Neural crest cell (in vitro differentiated cells): ENCODE data around the gene MCF2. TPM values are rescaled to one million over a fixed set of nuclear protein-coding genes. Genes with fewer than 3 reads are reported as not detected.
A peak's percentile ranks its signal among the peaks of the same experiment; 100 is the strongest.

ENCODE experiments used
- DNase-seq: peaks from one replicate; pipeline ENCODE4 v3.0.0; 2021; ENCODE audit warnings: low read depth, mixed read lengths, low spot score
- H3K27ac Mint-ChIP-seq: one replicate; pipeline ENCODE4 v1.8.0; 2021; ENCODE audit warnings: mild to moderate bottlenecking, mixed read lengths; ENCODE audit not compliant: unreplicated experiment
- H3K27me3 Mint-ChIP-seq: 2 replicates; pipeline ENCODE4 v1.8.0; 2021; ENCODE audit warnings: low read depth, mild to moderate bottlenecking, mixed read lengths
- H3K36me3 Mint-ChIP-seq: 2 replicates; pipeline ENCODE4 v1.8.0; 2021; ENCODE audit warnings: low read depth, mild to moderate bottlenecking, mixed read lengths
- H3K4me1 Mint-ChIP-seq: 2 replicates; pipeline ENCODE4 v1.8.0; 2021; ENCODE audit warnings: mixed read lengths
- H3K4me3 Mint-ChIP-seq: one replicate; pipeline ENCODE4 v1.8.0; 2021; ENCODE audit warnings: mild to moderate bottlenecking, mixed read lengths
- H3K9me3 Mint-ChIP-seq: 2 replicates; pipeline ENCODE4 v1.8.0; 2021; ENCODE audit warnings: mixed read lengths
- CTCF ChIP-seq: fragments of 200-600 bp; sonication (generic); conservative IDR thresholded peaks from 2 replicates; pipeline ENCODE4 v1.5.0; 2021; ENCODE audit warnings: antibody characterized with exemption, mild to moderate bottlenecking
- total RNA-seq: library from RNA; stranded (reverse); gene quantifications from 2 replicates; pipeline ENCODE4 v1.2.1, GENCODE V29; 2021

Gene MCF2
- total RNA-seq, 1 donor from 2014 or later: 0.23 TPM

- peak; percentile 48 for DNase-seq
- no peaks in the 10 kb centered on the region for H3K36me3 Mint-ChIP-seq
Observed at GRCh38 chrX:139559383-139560042, 148.5 kb downstream of the MCF2 start.

GRCh38 chrX:139554991-139555675, 152.8 kb downstream of the MCF2 start:
- H3K36me3 Mint-ChIP-seq: no peaks in the 10 kb centered on the region
- H3K9me3 Mint-ChIP-seq: peaks cover 2% of the 10 kb centered on the region
- peaks cover 2% of the 10 kb centered on the region for H3K27me3 Mint-ChIP-seq
- peaks cover 5% of the 10 kb centered on the region for H3K4me1 Mint-ChIP-seq
- no peak overlapping the region for H3K27ac Mint-ChIP-seq
- DNase-seq: no peak
- no peak overlapping the region for H3K4me3 Mint-ChIP-seq
- TF ChIP-seq CTCF: no peak

More at GRCh38 chrX:139559383-139560042, 148.5 kb downstream of the MCF2 start:
- no peak overlapping the region for H3K4me3 Mint-ChIP-seq
- H3K9me3 Mint-ChIP-seq: no peaks in the 10 kb centered on the region
- H3K4me1 Mint-ChIP-seq: peaks cover 3% of the 10 kb centered on the region
- H3K27ac Mint-ChIP-seq: no peak overlapping the region
- H3K27me3 Mint-ChIP-seq: peaks cover 2% of the 10 kb centered on the region
- peak; percentile 83 for TF ChIP-seq CTCF

GRCh38 chrX:139554376-139554775, 153.6 kb downstream of the MCF2 start:
- no peak for DNase-seq
- Mint-ChIP-seq H3K4me1 (peaks cover 9% of the 10 kb centered on the region), H3K4me3 (no peak overlapping the region), H3K36me3 (no peaks in the 10 kb centered on the region), H3K27me3 (no peaks in the 10 kb centered on the region), H3K27ac (no peak overlapping the region), H3K9me3 (peaks cover 2% of the 10 kb centered on the region)
- no peak for TF ChIP-seq CTCF

DNA sequence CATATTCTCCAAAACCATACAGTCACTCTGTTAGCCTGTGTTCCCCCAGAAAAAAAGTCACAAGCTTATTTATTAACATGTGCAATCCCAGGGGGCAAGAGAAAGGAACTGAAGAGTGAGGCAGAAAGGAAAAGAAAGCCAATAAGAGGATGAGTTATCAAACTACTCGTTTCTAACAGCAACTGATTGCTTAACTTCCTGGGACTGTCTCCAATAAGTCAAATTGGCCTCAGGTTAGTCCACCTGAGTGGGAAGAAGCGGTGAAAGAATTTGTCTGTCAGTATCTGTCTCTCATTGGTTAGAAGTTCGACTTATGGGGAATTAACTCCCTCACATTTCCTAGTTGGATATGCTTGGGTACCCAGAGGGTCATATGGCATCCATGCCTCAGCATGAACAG, 163.4 kb downstream of the MCF2 start:
- no peaks in the 10 kb centered on the region for H3K36me3 Mint-ChIP-seq
- TF ChIP-seq CTCF: no peak
- DNase-seq: no peak
- no peaks in the 10 kb centered on the region for H3K27me3 Mint-ChIP-seq
- H3K4me3 Mint-ChIP-seq: no peak overlapping the region
- no peaks in the 10 kb centered on the region for H3K4me1 Mint-ChIP-seq
- no peak overlapping the region for H3K27ac Mint-ChIP-seq
- peaks cover 2% of the 10 kb centered on the region for H3K9me3 Mint-ChIP-seq

- no peak for DNase-seq
- no peaks in the 10 kb centered on the region for H3K27me3 Mint-ChIP-seq
- no peaks in the 10 kb centered on the region for H3K36me3 Mint-ChIP-seq
- no peaks in the 10 kb centered on the region for H3K4me1 Mint-ChIP-seq
- no peak overlapping the region for H3K27ac Mint-ChIP-seq
- peaks cover 2% of the 10 kb centered on the region for H3K9me3 Mint-ChIP-seq
- TF ChIP-seq CTCF: no peak
- no peak overlapping the region for H3K4me3 Mint-ChIP-seq
Observed at GRCh38 chrX:139543920-139544319, 164.0 kb downstream of the MCF2 start.
